Fibroblast of skin of right quadriceps (primary cell): Measurements from ENCODE around the gene SEMA4D.

Source experiments
- DNase-seq: peaks from one replicate; pipeline ENCODE4 v3.0.0-alpha.2; 2013

SEMA4D gene

GRCh38 chr9:89500008-89500407 lies 2.1 kb upstream of the SEMA4D start:
- DNase-seq = no peak

GRCh38 chr9:89498852-89499480 lies 1.1 kb upstream of the SEMA4D start:
- no peak for DNase-seq

GRCh38 chr9:89497257-89497963 lies 503 bp downstream of the SEMA4D start:
- DNase-seq = no peak

GRCh38 chr9:89496645-89497256 lies 1.2 kb downstream of the SEMA4D start:
- no peak for DNase-seq

GRCh38 chr9:89495824-89496560 lies 1.9 kb downstream of the SEMA4D start:
- no peak for DNase-seq

- DNase-seq = no peak
Measured at GRCh38 chr9:89494199-89494598, 3.7 kb downstream of the SEMA4D start.

- DNase-seq = no peak
Measured at GRCh38 chr9:89493671-89494070, 4.2 kb downstream of the SEMA4D start.

GRCh38 chr9:89493181-89493580 lies 4.7 kb downstream of the SEMA4D start:
- no peak for DNase-seq

- no peak for DNase-seq
Measured at GRCh38 chr9:89492586-89492985, 5.3 kb downstream of the SEMA4D start.

GRCh38 chr9:89491694-89492093 lies 6.2 kb downstream of the SEMA4D start:
- DNase-seq = no peak

- DNase-seq = no peak
Measured at GRCh38 chr9:89489548-89490530, 8.1 kb downstream of the SEMA4D start.

- no peak for DNase-seq
Measured at GRCh38 chr9:89488936-89489335, 9.0 kb downstream of the SEMA4D start.

- DNase-seq = no peak
Measured at GRCh38 chr9:89488131-89488530, 9.8 kb downstream of the SEMA4D start.

- DNase-seq = no peak
Measured at GRCh38 chr9:89486681-89487080, 11.2 kb downstream of the SEMA4D start.

GRCh38 chr9:89484475-89485404 lies 13.2 kb downstream of the SEMA4D start:
- no peak for DNase-seq

GRCh38 chr9:89483592-89484474 lies 14.1 kb downstream of the SEMA4D start:
- DNase-seq = no peak

- no peak for DNase-seq
Measured at GRCh38 chr9:89482901-89483361, 15.0 kb downstream of the SEMA4D start.

- no peak for DNase-seq
Measured at GRCh38 chr9:89482056-89482851, 15.7 kb downstream of the SEMA4D start.

- DNase-seq = no peak
Measured at GRCh38 chr9:89481538-89481915, 16.4 kb downstream of the SEMA4D start.
